ENCODE measurements around the gene TM4SF18. TPM values are rescaled to one million over a fixed set of nuclear protein-coding genes. Genes with fewer than 3 reads are reported as not detected.

TM4SF18 gene
- total RNA-seq, 1 experiment from 2014 or later: 54.5 TPM

DNA sequence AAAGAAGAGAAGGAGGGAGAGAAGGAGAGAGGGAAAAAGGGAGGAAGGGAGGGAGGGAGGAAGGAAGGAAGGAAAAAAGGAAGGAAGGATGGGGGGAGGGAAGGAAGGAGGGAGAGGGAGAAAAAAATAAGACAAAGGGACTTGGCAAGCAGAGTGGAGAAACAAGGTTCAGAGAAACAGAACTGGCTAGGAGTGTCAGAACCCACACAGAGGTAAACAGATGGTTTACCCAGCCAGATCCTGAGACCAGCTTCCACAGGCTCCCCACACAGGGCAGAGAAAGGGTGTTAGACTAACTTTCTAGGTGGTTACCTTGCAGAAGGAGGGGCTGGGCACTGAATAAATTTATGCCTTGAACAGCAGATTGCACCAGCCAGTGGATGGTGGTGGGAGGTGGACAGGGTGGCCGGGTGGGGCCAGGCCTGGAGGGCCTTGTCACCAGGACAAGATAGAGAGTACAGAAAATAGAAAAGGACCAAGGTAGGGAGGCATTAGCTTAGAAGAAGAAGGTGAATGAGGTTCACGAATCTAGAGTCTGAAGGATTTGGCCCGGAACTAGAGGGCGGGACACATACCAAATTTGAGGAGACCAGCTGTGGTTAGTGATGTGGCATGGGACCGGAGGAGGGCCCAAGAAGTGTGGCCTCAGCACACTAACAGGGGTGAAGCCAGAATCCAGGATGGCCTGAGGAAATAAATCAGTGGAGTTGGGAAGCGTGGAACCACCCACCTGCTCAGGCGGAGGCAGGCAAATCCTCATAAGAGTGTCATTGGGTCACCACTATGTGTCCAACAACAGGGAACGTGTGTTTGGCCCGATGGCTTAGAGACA lies 45.3 kb upstream of the TM4SF18 start:
- Histone ChIP-seq H3K9me3 (ENCODE audit: control insufficient read depth, insufficient read depth, low read depth, low read length) (no peaks in the 10 kb centered on the region), H3K27ac (ENCODE audit: low read length) (peak overlapping the region; percentile 100), H3K4me1 (ENCODE audit: control insufficient read depth, insufficient read depth, low read length) (peaks cover 53% of the 10 kb centered on the region), H3K36me3 (ENCODE audit: control insufficient read depth, insufficient read depth, low read length) (peaks cover 19% of the 10 kb centered on the region), H3K27me3 (ENCODE audit: control insufficient read depth, insufficient read depth, low read length) (no peaks in the 10 kb centered on the region), H3K4me3 (ENCODE audit: low read depth in 2 of 2, low read length in 2 of 2) (peak overlapping the region; percentile 88 to 97)
- peak; percentile 10; the same call in 1 of the 2 replicates for ATAC-seq
- in situ Hi-C loops (cut with HindIII; ENCODE audit: low pct_unique_long_range_greater_than_20kb, low sequenced_read_pairs) (no loop called here), intact Hi-C loops (cut with micrococcal nuclease; ENCODE audit: unreplicated experiment) (no loop called here)
- TF ChIP-seq TCF7L2 (IDR thresholded peaks at IDR 0.05; ENCODE audit: low read depth, low read length): no peak
- no peak for TF ChIP-seq SIN3A (IDR thresholded peaks at IDR 0.05; ENCODE audit: borderline replicate concordance, insufficient read depth, low read depth, low read length)
- TF ChIP-seq POLR2AphosphoS5 (IDR thresholded peaks at IDR 0.05; ENCODE audit: low read depth, low read length): no peak
- no peak for TF ChIP-seq REST (IDR thresholded peaks at IDR 0.05; ENCODE audit: insufficient read depth in 1 of 2, low read depth in 2 of 2, low read length in 1 of 2)
- TF ChIP-seq, protein P1, sequence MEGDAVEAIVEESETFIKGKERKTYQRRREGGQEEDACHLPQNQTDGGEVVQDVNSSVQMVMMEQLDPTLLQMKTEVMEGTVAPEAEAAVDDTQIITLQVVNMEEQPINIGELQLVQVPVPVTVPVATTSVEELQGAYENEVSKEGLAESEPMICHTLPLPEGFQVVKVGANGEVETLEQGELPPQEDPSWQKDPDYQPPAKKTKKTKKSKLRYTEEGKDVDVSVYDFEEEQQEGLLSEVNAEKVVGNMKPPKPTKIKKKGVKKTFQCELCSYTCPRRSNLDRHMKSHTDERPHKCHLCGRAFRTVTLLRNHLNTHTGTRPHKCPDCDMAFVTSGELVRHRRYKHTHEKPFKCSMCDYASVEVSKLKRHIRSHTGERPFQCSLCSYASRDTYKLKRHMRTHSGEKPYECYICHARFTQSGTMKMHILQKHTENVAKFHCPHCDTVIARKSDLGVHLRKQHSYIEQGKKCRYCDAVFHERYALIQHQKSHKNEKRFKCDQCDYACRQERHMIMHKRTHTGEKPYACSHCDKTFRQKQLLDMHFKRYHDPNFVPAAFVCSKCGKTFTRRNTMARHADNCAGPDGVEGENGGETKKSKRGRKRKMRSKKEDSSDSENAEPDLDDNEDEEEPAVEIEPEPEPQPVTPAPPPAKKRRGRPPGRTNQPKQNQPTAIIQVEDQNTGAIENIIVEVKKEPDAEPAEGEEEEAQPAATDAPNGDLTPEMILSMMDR (IDR thresholded peaks at IDR 0.05): no peak
- CTCF ChIA-PET: no interaction called here
- no peak for DNase-seq (ENCODE audit: low read depth, low spot score)
- POLR2A ChIA-PET: interaction anchor here (1.0 to 1.7 kb wide), 9 partner anchors 8 to 249 kb away, joined by 3 to 11 read pairs (median 4); partner anchors contain the start of gene HPS3
- no TSS peak for BruUV-seq (replicated peaks)

GRCh38 chr3:149377408-149378364 lies 44.2 kb upstream of the TM4SF18 start, which contains the start of gene TM4SF1:
TM4SF1 (minus strand) TSS chr3:149377649; CDS start chr3:149377547, 102 bp downstream.
- intact Hi-C loops (cut with micrococcal nuclease; ENCODE audit: unreplicated experiment) (no loop called here), in situ Hi-C loops (cut with HindIII; ENCODE audit: low pct_unique_long_range_greater_than_20kb, low sequenced_read_pairs) (no loop called here)
- H3K9me3 ChIP-seq (ENCODE audit: control insufficient read depth, insufficient read depth, low read depth, low read length): no peaks in the 10 kb centered on the region
- CTCF ChIA-PET: no interaction called here
- POLR2A ChIA-PET: interaction anchor here (0.5 to 1.7 kb wide), 11 partner anchors 9 to 248 kb away, joined by 3 to 11 read pairs (median 4); partner anchors contain the start of gene HPS3
- peaks cover 29% of the 10 kb centered on the region for H3K36me3 ChIP-seq (ENCODE audit: control insufficient read depth, insufficient read depth, low read length)
- ATAC-seq (peak; percentile 85), DNase-seq (ENCODE audit: low read depth, low spot score) (peak; percentile 98)
- TSS peak; percentile 98 for BruUV-seq (replicated peaks)
- H3K4me3 ChIP-seq (ENCODE audit: low read depth in 2 of 2, low read length in 2 of 2): peak within 1 kb of the TSS; percentile 88 to 97
- H3K27ac ChIP-seq (ENCODE audit: low read length): peak within 1 kb of the TSS; percentile 100
- H3K4me1 ChIP-seq (ENCODE audit: control insufficient read depth, insufficient read depth, low read length): peaks cover 53% of the 10 kb centered on the region
- TF ChIP-seq REST (IDR thresholded peaks at IDR 0.05; ENCODE audit: insufficient read depth in 1 of 2, low read depth in 2 of 2, low read length in 1 of 2) (no peak), POLR2AphosphoS5 (IDR thresholded peaks at IDR 0.05; ENCODE audit: low read depth, low read length) (peak; percentile 100), TCF7L2 (IDR thresholded peaks at IDR 0.05; ENCODE audit: low read depth, low read length) (peak; percentile 88), SIN3A (IDR thresholded peaks at IDR 0.05; ENCODE audit: borderline replicate concordance, insufficient read depth, low read depth, low read length) (peak; percentile 96)
- TF ChIP-seq, protein P1 (IDR thresholded peaks at IDR 0.05): no peak
- H3K27me3 ChIP-seq (ENCODE audit: control insufficient read depth, insufficient read depth, low read length): no peaks in the 10 kb centered on the region
